ENCODE measurements around the gene CAMTA2.

DNA sequence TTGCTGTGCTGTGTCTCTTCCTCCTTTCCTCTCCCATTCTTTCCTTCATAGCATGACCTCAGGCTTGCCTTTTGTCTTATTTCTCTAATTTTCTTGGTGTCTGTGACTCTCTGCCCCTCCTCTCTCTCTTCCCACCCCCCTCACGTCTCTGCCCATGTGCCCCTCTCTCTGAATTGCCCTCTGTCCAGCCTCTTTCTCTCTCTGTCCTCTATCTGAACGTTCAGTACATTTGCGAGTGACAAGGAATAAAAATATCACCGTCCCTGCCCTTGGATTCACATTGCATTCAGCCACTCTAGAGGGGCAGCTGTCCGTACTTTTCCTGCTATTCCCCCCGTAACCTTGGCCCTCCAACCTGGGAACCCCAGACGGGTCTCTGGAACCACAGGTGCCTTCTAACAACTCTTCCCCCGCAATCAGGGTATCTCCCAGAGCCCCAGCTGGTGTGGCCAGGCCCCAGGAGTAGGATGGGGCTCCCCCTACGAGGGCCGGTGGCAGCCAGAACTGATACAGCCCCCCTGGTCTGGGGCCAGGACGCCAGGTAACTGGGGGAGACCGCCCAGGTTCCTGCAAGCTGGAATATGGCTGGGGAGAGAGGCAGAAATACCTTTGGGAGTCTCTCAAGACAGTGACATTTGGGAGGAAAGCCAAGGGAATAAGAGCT is 12.1 kb upstream of the CAMTA2 start:
- TF ChIP-seq, protein P1, sequence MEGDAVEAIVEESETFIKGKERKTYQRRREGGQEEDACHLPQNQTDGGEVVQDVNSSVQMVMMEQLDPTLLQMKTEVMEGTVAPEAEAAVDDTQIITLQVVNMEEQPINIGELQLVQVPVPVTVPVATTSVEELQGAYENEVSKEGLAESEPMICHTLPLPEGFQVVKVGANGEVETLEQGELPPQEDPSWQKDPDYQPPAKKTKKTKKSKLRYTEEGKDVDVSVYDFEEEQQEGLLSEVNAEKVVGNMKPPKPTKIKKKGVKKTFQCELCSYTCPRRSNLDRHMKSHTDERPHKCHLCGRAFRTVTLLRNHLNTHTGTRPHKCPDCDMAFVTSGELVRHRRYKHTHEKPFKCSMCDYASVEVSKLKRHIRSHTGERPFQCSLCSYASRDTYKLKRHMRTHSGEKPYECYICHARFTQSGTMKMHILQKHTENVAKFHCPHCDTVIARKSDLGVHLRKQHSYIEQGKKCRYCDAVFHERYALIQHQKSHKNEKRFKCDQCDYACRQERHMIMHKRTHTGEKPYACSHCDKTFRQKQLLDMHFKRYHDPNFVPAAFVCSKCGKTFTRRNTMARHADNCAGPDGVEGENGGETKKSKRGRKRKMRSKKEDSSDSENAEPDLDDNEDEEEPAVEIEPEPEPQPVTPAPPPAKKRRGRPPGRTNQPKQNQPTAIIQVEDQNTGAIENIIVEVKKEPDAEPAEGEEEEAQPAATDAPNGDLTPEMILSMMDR (conservative IDR thresholded peaks at IDR 0.05; ENCODE audit: low read depth in 2 of 2): no peak
- no peak for TF ChIP-seq CREB1 (CRISPR knock-in tag; IDR thresholded peaks at IDR 0.05; ENCODE audit: low read depth)
- TF ChIP-seq EZH2 (IDR thresholded peaks at IDR 0.05; ENCODE audit: low read depth, unreplicated experiment): no peak
- TF ChIP-seq POLR2AphosphoS5 (IDR thresholded peaks at IDR 0.05; ENCODE audit: low read depth): no peak
- TF ChIP-seq, protein P2, sequence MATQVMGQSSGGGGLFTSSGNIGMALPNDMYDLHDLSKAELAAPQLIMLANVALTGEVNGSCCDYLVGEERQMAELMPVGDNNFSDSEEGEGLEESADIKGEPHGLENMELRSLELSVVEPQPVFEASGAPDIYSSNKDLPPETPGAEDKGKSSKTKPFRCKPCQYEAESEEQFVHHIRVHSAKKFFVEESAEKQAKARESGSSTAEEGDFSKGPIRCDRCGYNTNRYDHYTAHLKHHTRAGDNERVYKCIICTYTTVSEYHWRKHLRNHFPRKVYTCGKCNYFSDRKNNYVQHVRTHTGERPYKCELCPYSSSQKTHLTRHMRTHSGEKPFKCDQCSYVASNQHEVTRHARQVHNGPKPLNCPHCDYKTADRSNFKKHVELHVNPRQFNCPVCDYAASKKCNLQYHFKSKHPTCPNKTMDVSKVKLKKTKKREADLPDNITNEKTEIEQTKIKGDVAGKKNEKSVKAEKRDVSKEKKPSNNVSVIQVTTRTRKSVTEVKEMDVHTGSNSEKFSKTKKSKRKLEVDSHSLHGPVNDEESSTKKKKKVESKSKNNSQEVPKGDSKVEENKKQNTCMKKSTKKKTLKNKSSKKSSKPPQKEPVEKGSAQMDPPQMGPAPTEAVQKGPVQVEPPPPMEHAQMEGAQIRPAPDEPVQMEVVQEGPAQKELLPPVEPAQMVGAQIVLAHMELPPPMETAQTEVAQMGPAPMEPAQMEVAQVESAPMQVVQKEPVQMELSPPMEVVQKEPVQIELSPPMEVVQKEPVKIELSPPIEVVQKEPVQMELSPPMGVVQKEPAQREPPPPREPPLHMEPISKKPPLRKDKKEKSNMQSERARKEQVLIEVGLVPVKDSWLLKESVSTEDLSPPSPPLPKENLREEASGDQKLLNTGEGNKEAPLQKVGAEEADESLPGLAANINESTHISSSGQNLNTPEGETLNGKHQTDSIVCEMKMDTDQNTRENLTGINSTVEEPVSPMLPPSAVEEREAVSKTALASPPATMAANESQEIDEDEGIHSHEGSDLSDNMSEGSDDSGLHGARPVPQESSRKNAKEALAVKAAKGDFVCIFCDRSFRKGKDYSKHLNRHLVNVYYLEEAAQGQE (IDR thresholded peaks at IDR 0.05; ENCODE audit: unreplicated experiment): no peak
- no peak for TF ChIP-seq STAT1 (IDR thresholded peaks at IDR 0.05; ENCODE audit: unreplicated experiment)
- TF ChIP-seq JUNB (IDR thresholded peaks at IDR 0.05; ENCODE audit: unreplicated experiment): no peak
- TF ChIP-seq EZH2phosphoT487 (IDR thresholded peaks at IDR 0.05; ENCODE audit: unreplicated experiment): no peak
- TF ChIP-seq ZNF114 (CRISPR knock-in tag; IDR thresholded peaks at IDR 0.05): no peak

Data from GM23338 (cell line).